ENCODE measurements around the gene PNPLA8.

GRCh38 chr7:108515630-108516029 lies 10.3 kb downstream of the PNPLA8 start:
- TF ChIP-seq CTCF (IDR thresholded peaks at IDR 0.05): no peak
- no peak for TF ChIP-seq POLR2A (IDR thresholded peaks at IDR 0.05)

Data from transverse colon (tissue), 3 donors.